IPS DF 4.7 (cell line): ENCODE measurements around the gene SFSWAP.

Source experiments
- DNase-seq: peaks from one replicate; pipeline ENCODE4 v3.0.0-alpha.2; 2013; ENCODE audit warnings: low spot score; ENCODE audit errors: extremely low read depth

The SFSWAP gene

DNA sequence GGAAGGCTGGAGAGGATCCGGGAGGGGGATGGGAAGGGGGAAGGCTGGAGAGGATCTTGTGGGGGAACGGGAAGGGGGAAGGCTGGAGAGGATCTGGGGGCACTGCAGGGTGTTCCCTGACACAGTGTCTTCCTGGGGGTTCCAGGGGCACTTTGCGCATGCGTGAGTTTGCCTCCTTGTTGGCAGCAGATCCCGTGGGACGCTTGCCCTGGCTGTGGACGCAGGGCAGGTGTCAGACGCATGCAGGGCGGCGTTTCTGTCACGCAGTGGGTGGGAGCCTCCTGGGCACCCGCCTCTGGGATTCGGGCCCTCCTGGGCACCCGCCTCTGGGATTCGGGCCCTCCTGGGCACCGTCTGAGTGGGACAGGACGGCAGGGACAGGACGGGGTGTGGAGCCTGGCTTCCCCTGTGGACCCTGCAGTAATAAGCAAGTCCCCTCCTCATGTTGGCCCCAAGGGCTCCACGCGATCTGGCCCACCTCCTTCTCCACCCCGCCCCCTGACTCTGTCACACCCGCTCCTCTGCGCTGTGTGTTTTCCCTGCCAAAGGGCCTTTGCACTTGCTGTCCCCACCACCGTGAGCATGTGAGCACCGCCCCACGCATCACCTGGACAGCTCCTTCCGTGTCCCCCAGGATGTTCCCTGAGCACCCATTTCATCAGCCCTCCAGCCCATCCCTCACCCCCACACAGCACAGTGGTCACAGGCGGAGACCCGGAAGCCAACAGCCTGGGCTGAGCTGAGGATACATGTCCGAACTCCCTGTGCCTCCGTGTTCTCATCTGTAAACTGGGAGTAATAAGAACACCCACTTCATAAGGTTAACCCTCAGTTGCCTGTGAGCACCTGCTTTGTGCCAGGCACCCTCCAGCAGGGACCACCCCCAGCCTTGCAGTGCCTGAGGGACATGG, 121.7 kb downstream of the SFSWAP start:
- no peak for DNase-seq

DNA sequence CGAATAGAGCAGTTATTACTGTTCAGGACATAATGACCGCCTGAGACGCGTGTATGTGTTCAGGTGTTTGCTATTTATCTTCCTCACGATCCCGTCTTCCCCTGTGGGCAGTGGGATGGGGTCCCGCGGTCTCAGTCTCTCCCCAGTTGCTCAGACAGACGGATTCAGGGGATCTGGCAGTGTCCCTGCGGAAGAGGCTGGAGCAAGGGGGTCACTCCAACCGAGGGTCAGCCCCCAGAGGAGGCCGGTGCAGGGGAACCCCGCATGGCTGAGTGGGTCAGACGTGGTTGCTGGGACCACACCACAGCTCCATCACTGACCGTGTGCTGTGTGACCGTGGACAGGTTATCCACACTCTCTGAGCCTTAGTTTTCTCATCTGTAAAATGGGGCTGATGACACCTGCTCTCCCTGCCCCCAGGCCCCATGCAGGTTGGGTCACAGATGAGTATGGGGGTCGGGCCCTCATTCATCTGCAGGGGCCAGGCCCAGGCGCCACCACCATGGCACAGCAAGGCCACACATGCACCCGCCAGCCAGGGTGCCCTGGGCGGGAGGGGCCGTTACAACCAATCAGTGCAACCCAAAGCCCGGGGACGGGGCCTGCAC, 122.5 kb downstream of the SFSWAP start:
- no peak for DNase-seq

DNA sequence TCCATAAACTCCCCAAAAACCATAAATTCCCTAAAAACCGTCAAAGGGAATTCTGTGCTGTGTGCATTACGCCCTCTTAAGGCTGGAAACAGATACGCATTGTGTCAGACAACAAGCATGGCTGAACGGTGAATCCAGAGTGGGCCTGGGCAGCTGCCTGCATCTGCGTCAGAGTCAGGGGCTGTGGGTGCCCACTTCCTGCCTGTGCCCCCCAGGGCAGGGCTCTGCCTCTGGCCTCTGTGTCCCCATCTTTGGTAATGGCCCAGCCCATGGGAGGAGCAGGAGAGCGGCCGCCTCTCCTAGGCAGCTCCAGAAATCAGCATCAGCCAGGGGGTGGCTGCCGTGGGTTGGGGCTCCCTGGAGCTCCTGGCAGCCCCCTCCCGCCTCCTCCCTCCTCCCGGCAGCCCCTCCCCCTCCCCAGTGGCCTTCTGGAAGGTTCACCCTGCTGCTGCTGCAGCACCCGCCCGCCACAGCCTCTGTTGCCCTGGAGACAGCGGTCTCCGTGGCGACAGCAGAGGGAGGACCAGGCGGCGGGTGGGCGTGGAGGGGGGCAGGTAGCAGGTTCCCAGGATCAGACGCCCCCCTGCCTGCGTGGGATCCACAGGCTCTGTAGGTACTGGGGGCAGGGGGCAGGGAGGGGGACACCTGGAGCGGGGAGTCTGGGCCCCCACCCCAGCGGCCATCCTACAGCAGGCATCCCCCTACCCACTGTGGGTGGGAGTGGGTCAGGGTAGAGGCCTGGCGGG, 123.2 kb downstream of the SFSWAP start:
- DNase-seq, result no peak

DNA sequence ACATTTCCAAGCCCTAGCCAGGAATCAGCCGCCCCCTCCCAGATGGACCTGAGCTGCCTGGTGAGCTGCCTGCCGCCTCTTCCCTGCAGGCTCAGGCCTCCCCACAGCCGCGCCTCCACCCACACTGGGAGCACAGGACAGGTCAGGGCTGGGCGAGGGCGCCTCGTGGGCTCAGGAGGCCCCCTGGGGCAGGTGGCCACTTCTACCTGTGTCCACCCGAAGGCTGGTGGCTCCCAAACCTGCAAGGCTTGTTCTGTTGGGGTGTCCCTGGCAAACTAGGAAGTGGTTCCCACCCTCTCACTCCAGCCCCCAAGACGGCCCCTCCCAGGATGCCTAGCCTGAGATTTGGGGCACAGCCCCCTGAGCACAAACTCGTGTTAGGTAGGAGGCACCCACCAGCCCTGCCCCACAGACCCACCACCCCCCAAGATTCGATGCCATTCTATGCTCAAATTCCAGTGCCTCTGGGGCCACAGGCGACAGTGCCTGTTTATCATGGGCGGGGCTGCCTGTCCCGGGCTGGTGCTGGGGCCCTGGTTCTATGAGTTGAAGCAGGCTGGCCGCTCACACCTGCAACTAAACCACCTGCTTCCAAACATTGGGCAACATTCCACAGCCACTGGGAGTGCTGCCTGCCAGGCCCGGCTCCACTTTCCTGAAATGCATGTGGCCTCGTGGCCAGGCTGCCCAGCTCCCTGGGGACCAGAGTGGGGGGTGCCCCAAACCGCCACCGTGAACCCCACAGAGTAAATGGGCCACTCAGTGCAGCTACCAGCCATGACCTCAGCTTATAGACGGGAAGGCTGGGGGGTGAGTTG, 124.1 kb downstream of the SFSWAP start:
- no peak for DNase-seq

DNA sequence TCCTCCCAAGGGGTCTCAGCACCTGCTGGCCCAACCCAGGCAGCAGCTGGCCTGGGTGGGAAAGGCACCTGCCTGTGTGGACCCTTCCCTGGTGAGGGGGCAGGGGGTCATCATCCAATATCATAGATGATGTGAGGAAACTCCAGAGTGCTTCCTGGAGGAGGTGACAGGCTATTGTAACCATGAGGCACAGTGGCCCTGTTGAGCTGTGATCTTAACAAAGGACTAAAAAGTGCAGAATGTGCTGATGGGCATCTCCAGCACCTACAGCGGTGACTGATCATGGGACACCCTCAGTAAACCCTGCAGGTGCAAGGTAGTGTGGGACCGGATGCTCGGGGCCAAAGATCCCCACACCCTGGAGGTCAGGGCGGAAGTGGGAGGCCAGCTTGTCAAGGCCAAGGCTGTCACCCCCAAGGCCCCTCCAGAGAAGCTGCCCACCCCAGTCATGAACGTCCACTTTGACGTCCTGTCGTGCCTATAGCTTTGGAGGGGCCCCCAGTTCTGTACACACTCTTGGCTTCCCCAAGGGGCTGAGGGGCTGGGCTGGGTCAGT, 124.8 kb downstream of the SFSWAP start:
- no peak for DNase-seq

DNA sequence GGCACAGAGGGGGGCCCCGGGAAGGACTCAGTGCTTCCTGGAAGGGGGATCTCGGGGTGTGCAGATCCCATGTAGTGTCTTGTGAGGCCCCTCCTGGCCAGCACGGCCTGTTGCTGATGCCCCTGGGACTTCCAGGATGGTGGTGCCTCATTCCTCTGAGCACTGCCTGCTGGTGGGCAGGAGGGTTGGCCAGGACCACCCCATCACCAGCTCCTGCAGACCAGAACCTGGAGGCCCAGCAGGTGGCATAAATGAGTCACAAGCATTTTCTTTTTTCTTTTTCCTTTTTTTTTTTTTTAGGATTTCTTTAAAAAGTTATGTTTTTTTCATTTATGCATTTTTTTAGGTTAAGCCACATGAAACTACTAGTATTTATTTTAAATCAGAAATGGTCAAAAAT, 125.3 kb downstream of the SFSWAP start:
- no peak for DNase-seq

DNA sequence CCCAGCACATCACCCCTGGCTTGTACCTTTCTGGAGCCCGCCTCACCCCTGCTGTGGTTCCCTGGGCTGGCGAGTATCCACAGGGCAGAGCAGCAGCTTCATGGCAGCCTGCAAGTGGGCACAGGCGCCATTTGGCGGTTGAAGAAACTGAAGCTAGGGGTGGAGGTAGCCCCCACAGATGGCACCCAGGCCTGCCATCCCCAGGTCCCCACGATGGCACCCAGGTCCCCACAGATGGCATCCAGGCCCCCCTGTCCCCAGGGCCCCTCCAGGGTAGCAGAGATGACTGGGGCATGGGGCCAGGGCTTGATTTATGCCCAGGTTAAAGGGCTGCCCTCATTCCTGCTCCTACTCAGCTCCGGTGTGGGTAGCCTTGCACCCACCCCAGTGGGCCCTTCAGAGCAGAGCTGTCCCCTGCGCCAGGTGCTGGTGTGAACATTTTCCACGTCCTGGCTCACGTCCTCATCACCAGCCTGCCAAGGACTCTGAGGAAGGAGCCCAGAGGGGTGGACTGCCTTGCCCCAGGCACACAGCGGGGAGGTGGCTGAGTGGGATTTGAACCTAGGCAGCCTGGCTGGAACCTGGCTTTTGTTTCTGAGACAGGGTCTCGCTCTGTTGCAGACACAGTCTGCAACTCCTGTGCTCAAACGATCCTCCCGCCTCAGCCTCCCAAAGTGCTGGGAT, 126.0 kb downstream of the SFSWAP start:
- DNase-seq, result no peak

DNA sequence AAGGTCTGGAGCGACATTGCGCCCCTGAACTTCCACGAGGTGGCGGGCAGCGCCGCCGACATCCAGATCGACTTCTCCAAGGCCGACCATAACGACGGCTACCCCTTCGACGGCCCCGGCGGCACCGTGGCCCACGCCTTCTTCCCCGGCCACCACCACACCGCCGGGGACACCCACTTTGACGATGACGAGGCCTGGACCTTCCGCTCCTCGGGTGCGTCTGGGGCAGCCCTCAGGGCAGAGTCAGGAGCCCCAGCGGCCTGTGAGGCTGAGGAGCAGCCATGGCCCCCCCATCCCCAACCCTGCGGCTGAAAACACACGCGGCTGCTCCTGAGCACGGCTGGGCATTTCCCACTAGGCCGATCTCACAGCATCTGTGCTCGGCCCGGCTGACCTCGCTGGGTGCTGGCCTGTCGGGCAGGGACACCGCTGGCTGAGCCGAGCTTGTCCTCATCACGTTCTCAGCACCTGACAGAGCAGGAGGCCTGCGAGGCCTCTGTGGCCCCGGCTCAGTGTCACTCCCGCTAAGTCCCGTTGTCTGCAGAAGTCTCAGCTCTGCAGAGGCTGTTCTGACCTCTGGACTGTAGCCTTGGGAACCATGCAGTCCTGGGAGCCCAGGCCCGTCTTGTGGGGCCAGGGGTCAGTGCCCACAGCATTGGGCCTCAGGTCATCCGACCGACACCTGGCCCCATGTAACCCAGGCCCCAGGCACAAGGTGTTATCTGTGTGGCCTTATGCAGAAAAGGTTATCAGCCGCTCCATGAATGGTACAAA, 129.9 kb downstream of the SFSWAP start:
- DNase-seq, result no peak

DNA sequence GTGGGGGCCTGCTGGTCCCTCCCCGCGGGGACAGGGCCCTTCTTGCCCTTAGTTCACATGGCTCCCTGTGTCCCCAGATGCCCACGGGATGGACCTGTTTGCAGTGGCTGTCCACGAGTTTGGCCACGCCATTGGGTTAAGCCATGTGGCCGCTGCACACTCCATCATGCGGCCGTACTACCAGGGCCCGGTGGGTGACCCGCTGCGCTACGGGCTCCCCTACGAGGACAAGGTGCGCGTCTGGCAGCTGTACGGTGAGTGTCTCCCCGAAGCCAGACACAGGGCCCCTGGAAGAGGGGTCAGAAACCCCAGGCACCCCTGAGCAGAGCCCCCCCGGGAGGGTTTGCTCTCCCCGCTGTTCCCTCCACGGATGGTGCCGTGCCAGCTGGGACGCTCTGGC, 130.7 kb downstream of the SFSWAP start:
- DNase-seq, result no peak

DNA sequence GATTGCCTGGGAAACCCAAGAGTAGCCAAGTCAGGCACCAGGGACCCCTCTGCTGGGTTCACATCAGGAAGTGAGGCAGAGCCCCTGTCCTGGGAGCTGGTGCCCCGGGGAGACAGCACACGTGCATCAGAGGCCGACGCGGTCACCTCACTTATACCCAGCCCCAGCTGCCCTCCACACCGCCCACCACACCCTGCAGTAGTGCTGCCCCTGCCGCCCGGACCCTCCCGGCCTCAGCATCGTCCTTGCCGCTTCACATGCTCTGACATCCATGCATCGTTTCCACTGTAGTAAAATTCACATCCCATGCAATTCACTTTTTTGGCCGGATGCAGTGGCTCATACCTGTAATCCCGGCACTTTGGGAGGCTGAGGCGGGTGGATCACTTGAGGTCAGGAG, 131.3 kb downstream of the SFSWAP start:
- DNase-seq, result no peak

DNA sequence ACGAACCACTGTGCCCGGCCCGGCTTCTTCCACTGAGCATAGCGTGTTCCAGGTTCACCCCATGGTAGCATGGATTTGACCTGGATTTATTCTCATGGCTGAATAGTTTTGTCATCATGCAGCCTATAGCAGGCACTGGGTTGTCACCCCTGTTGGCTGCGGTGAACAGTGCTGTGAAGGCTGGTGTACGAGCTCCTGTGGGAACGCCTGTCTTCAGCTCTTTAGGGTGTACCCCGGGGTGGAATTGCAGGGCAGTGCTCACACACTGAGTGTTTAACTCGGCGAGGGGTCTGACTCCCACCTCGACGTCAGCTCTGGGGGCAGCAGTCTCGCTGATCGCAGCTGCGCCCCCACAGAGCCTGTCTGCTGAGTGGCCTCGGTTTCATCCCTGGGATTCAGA, 132.6 kb downstream of the SFSWAP start:
- no peak for DNase-seq

DNA sequence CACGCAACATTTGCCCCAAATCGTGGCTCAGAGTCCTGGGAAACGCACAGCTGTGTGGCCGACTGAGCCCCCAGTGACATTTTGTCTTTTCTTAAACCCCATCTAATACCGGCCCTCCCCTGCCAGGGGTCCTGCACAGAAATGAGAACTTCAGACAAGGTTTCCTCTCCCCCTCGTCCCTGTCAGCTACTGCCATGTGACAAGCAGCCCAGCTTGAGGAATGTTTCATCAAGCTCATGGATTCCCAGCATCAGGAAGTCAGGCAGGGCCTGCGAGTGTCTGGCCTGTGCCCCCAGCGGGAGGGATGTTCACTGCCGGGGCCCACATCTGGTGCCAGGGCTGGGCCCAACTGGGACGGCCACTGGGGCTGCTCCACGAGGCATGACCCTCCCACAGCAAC, 133.2 kb downstream of the SFSWAP start:
- no peak for DNase-seq

DNA sequence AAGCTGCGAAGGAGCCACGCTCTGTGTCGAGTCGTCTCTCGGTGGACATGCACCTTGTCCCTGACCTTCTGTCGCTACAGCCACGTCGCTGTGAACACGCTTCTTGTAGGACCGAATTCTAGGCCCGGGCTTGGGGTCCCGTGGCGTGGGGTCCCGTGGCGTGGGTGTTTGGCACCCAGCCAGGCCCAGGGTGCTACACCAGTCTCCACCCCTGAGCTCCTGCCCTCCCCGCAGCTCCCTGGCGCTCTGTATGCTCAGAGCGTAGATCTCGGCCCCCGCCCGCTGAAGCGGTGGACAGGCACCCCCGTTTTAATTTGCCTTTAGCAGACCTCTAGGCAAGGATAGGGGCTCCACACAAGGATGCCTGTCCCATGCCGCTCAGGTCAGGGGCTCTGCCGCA, 133.8 kb downstream of the SFSWAP start:
- DNase-seq, result no peak

DNA sequence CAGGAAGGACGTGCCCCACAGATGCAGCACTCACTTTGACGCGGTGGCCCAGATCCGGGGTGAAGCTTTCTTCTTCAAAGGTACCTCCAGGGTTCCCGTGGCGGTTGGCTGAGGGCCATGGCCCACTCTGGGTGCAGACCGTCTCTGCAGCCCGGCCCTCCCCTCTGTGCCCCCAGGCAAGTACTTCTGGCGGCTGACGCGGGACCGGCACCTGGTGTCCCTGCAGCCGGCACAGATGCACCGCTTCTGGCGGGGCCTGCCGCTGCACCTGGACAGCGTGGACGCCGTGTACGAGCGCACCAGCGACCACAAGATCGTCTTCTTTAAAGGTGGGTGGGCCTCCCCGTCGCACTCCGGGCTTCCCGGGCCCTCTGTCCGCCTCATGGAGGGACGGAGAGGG, 134.2 kb downstream of the SFSWAP start:
- no peak for DNase-seq

DNA sequence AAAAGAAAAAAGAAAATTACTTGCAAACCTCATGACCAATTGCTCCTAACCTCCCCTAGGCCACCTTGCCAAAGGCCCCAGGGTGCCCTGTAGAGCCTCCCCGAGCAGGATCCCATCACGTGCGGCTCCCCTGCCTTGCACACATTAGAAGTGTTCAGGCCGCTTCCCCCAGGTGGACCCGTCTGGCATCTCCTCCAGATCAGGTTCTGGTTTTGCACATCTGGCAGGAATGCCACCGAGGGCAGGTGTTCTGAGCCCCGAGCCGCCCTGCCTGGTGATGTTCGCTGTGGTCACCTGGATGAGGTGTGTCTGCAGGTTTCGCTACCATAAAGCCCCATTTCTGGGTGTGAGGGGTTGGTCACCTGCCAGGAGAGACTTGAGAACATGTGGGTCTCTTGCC, 136.6 kb downstream of the SFSWAP start:
- DNase-seq, result no peak

DNA sequence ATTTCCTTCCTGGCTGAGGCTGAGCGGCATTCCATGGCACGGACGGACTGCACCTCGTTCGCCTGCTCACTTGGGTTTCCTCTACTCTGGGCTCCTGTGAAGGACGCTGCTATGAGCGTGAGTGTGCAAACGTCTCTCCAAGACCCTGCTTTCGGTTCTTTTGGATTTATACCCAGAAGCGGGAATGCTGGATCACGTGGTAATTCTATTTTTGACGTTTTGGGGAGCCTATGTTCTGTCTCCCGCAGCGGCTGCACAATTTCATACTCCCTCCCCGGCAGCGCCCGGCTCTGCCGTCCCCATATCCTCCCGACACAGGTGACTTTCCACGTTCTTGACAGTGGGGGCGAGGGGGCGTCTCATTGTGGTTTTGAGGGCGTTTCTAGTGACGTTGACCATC, 137.9 kb downstream of the SFSWAP start:
- no peak for DNase-seq
